Measurements from ENCODE around the gene ADAMTS18.

ADAMTS18 gene

DNA sequence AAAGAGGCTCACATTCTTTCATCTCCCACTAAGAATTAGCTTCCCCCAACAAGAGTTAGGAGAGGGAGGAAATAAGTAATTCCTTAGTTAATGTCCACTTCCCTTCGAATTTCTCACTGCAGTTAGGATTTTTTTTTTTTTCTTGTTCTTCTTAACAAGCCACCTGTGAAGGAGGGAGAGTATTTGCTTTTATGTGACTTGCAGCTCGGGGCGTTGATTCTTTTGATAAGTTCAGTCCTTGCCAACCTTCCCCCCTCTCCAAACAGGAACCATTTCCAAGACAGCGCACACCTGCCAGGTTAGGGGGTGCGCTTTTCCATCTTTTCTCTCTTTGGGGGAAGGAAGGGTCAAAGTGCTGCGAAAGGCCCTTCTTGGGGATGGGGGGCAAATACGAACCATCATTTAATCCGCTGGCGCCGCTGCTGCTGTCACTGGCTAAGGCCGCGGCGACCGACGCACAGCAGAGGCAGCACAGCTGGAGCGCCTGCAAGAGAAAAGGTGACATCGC, 758 bp downstream of the ADAMTS18 start:
- DNase-seq (ENCODE audit: low read depth in 2 of 2): no peak

GRCh38 chr16:77433146-77433545, 1.7 kb downstream of the ADAMTS18 start:
- no peak for DNase-seq (ENCODE audit: low read depth in 2 of 2)

- DNase-seq (ENCODE audit: low read depth in 2 of 2): no peak
Observed at GRCh38 chr16:77432264-77432663, 2.6 kb downstream of the ADAMTS18 start.

DNA sequence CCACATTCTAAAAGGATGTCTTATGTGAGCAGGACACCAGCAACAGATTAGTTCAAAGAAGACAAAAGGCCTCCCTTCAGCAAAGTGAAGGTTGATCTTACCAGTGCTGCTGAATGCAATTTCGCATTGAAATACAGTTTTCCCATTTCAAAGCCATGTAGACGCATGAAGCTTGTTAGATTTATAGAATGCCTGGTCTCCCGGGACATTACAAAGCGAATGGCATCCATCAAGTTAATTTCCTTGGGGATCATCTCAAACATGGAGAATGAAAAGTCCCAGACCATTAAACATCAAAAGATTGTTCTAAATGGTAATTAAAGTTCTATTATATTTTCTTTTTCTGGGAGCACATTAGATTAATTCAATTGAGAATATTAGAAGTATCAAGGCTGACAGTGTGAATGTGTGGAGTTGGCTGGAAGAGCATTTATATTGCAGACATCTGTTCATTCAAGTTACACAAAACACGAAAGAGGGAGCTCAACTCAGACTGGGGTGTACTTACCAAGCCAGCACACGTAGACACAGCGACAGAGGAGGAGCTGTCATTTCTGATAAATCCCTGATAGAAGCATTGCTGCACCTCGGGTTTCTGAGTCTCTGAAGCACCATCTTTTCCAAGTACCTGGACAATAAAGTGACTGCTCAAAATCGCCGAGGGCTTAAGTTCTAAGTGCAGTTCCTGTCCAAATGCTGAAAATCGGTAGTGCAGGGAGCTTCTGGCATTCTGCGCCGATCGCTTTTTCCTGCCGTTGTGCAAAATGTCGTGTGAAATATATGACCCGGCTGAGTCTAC, 3.8 kb downstream of the ADAMTS18 start:
- DNase-seq (ENCODE audit: low read depth in 2 of 2): no peak

GRCh38 chr16:77430360-77430759, 4.5 kb downstream of the ADAMTS18 start:
- no peak for DNase-seq (ENCODE audit: low read depth in 2 of 2)

DNA sequence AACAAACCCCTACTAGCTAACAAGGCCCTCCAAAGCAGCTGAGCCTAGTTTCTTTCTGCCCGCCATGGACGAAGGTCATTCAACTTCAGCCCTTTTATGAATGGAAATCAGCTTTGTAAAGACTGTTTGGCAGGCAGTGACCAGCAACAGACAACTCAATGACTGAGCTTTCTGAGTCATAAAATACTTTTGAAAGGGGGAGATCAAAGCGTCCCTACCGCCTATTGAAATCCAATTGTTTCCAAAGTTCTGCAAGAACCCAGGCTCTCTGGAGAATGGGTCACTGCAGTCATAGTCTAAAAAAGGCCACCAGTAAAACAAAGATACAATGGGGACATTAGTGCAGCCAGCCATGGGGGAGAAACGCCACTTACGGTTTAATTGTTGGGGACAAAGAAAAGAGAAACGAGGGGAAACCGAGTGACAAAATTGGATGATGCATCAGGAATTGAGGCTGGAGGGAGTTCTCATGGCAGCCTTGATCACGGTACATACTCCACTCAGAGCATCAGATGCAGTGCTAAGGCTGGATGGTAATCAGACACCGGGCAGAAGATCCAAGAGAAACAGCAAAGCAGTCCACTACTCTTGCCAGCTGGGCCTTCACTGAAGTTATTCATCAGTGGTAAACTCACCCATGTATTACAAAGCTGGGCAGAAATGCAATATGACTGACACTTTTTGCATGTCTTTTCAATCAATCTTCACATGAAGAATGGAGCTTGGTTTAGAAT, 9.8 kb downstream of the ADAMTS18 start:
- DNase-seq (ENCODE audit: low read depth in 2 of 2): no peak

- DNase-seq (ENCODE audit: low read depth in 2 of 2): no peak
Observed at GRCh38 chr16:77422196-77422784, 12.5 kb downstream of the ADAMTS18 start.

GRCh38 chr16:77416939-77417480, 17.8 kb downstream of the ADAMTS18 start:
- no peak for DNase-seq (ENCODE audit: low read depth in 2 of 2)

DNA sequence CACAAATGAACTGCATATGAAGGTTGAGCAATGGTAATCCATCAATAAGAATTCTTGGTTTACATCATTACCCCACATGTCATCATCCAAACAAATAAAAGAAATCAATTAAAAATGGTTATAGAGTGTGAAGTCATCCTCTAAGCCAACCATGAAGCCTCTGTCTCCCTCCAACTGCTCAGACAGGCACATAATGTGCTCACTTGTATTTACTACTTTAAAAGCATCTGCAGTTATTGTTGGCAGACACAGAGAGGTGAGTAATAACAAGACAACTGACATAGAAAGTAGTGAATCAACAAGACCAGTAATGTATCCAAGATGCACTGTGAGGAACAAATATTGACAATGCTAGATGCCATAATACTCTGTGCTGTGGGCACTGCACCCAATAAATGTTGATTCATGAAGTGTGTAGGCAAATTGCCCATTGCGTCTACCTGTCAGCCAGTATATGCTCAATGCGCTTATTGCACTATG, 20.0 kb downstream of the ADAMTS18 start:
- no peak for DNase-seq (ENCODE audit: low read depth in 2 of 2)

DNA sequence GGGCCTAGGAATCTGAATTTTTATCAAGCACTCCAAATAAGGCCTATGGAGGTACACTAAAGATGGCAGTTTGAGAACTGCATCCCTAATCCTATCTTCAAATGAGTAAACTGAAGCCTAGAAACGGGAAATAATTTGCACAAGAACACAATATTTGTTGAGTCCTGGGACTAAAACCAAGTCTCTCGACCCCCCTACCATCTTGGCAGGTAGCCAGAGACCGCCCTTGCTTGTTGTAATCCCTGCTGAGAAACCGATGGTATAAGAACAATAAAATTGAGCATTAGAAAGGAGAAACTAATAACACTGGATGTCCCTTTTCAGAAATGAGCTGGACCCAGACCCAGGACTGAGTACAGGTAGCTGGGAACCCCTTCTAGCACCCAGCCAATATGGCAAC, 24.4 kb downstream of the ADAMTS18 start:
- DNase-seq (ENCODE audit: low read depth in 2 of 2): no peak

DNA sequence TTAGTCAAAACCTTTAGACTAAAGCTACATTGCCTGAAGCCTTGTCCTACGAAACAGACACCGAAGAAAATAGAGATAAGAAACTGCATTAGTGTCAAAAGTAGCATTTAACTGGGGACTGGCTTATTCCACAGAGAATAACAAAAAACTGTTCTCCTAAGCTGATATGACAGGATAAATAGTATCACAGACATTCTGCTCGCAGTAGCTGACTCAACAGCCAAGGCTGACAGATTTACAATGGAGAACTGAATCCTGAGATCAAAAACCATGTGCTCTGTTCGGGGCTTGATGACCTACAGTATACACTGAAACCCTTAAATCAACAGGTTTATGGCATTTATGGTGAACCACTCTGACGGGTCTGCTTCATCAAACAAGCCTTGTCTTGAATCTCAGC, 25.5 kb downstream of the ADAMTS18 start:
- DNase-seq (ENCODE audit: low read depth in 2 of 2): no peak

- DNase-seq (ENCODE audit: low read depth in 2 of 2): no peak
Observed at GRCh38 chr16:77408607-77409006, 26.2 kb downstream of the ADAMTS18 start.

- no peak for DNase-seq (ENCODE audit: low read depth in 2 of 2)
Observed at GRCh38 chr16:77406680-77407079, 28.2 kb downstream of the ADAMTS18 start.

GRCh38 chr16:77404775-77405174, 30.1 kb downstream of the ADAMTS18 start:
- DNase-seq (ENCODE audit: low read depth in 2 of 2): no peak

DNA sequence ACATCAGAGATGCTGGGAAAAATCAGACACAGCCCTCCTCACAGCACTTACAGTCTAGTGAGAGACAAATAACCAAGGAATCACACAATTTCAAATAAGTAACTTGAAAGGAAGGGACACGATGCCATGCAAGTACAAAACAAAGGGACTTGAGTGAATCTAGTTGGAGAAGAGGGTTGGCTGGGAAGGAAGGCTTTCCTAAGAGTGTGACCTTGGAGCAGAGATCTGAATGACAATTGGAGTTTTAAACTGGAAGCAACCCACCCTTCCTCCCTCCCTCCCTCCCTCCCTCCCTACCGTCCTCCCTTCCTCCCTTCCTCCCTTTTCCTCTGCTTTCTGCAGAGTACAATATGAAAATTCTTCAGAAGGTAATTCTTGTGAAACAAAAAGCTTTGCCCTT, 31.1 kb downstream of the ADAMTS18 start:
- DNase-seq (ENCODE audit: low read depth in 2 of 2): no peak

DNA sequence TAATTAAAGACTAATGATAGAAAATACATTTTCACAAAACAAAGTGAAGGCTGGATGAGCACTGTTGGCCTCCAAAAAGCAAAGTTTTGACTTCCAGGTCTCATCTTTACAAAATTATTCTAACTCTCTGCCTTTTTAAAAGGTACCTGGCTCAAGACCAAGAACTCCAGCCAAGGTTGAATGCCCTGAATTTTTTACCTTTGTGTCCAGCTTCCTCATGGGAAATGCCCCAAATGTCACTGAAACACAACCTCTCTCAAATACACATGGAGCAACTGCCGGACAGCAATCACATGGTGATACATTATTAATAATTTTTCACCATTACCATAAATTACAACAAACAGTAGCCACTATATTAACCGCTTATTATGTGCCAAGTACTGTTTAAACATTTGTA, 32.2 kb downstream of the ADAMTS18 start:
- no peak for DNase-seq (ENCODE audit: low read depth in 2 of 2)

DNA sequence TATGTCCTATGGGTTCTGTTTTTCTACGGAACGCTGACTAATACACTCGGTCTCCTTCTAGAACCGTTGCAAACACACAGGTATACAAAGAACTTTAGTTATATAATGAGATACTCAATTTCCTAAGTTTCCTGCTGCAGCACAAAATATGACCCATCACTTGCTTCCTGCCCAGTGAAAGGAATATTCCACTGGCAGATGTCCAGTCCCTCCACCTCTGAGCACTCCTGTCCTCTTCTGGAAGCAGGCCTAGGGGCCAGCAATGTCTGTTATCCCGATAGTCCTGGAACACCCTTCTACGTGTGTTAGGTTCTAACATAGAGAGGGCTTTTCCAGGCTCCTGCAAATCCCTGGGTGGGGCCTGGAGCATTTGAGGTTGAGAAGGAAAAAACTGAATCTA, 32.7 kb downstream of the ADAMTS18 start:
- DNase-seq (ENCODE audit: low read depth in 2 of 2): no peak

GRCh38 chr16:77399546-77399945, 35.3 kb downstream of the ADAMTS18 start:
- no peak for DNase-seq (ENCODE audit: low read depth in 2 of 2)

- no peak for DNase-seq (ENCODE audit: low read depth in 2 of 2)
Observed at GRCh38 chr16:77399066-77399465, 35.8 kb downstream of the ADAMTS18 start.

DNA sequence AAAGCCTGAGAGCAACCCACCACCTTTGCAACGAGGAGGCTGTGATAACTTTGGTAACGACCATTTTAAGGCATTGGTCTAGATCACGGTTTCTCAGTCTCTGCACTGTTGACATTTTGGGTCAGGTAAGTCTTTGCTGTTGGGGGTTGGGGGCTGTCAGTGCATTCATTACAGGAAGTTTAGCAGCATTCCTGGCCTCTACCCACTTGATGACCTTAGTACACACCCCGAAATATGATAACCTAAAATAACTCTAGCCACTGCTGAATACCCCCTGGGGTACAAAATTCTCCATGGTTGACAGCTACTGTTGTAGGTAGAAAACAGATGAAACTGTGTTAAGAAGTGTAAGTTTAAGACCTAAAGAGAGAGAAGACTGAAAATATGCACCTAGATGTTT, 36.3 kb downstream of the ADAMTS18 start:
- no peak for DNase-seq (ENCODE audit: low read depth in 2 of 2)

DNA sequence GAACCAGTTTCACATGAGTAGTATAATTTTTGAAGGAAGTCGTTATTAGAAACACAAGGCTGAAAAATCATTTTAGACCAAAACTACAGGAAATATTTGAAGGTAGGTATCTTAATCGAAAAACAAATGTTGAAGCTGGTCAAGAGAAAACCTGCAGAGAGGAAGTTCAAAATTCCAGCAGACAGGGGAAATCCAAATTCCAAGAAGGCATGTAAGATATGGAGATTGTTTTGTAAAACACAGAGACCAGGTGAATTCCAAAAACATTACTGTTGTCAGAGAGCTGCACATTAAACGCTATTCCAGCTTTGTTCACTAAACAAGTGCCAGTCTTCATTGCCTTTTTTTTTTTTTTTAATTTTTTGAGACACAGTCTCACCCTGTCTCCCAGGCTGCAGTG, 38.4 kb downstream of the ADAMTS18 start:
- DNase-seq (ENCODE audit: low read depth in 2 of 2): no peak

DNA sequence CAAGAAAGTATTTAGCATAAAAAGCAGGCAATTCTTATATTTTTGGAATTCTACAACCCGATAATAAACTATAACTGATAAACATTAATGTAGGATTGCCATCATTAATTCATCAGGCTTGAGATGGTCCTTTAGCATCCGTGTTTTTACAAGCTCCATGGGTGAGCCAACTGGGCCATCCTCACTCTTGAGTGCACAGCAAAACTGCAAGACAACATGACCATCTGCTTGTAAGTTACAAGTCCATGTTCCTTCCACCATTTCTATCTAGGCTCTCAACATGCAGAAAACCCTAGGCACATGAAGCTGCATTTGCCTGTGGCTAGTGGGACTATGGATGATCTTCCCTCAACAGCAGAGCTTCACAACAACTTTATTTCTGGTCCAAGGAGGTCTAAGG, 40.1 kb downstream of the ADAMTS18 start:
- no peak for DNase-seq (ENCODE audit: low read depth in 2 of 2)

Measured in activated CD4-positive, alpha-beta T cell treated with anti-CD3 and anti-CD28 coated beads for 24 hours (primary cell).